ENCODE measurements around the gene MYH10. TPM values are rescaled to one million over a fixed set of nuclear protein-coding genes. Genes with fewer than 3 reads are reported as not detected.
A peak's percentile ranks its signal among the peaks of the same experiment; 100 is the strongest.
"Not testable (repeated sequence)": the region's sequence is repeated elsewhere in the genome, so short reads cannot be mapped to it uniquely, and the experiment has no call there.

The MYH10 gene
- total and polyA plus RNA-seq, 2 experiments from 2014 or later: 75.6 to 87.8 TPM

GRCh38 chr17:8555062-8555461 lies 75.5 kb downstream of the MYH10 start:
- no peaks in the 10 kb centered on the region for H3K9me3 ChIP-seq (ENCODE audit: low read depth)
- no peak overlapping the region for H3K4me2 ChIP-seq
- no peak for DNase-seq (ENCODE audit: low spot score)
- H4K20me1 ChIP-seq (ENCODE audit: insufficient read depth, poor library complexity, severe bottlenecking): no peaks in the 10 kb centered on the region
- no peak for TF ChIP-seq EZH2 (IDR thresholded peaks at IDR 0.05; ENCODE audit: borderline replicate concordance)
- H3K4me1 ChIP-seq (ENCODE audit: insufficient read depth): no peaks in the 10 kb centered on the region
- H3K4me3 ChIP-seq: no peak overlapping the region
- no peaks in the 10 kb centered on the region for H3K36me3 ChIP-seq (replicated peaks; ENCODE audit: insufficient read depth, low read depth)
- no peaks in the 10 kb centered on the region for H3K9me2 ChIP-seq (replicated peaks; ENCODE audit: insufficient read depth)
- 66% methylated on average over 1 of the region's 1 CpG for WGBS (ENCODE audit: low lambda C conversion rate, missing lambda C conversion rate)
- H3K27me3 ChIP-seq: no peaks in the 10 kb centered on the region
- no peak overlapping the region for H2AFZ ChIP-seq
- no peak overlapping the region for H3K27ac ChIP-seq
- peaks cover 4% of the 10 kb centered on the region for H3K79me2 ChIP-seq

- Histone ChIP-seq H3K4me3 (no peak overlapping the region), H3K9me3 (ENCODE audit: low read depth) (no peaks in the 10 kb centered on the region), H3K9me2 (replicated peaks; ENCODE audit: insufficient read depth) (no peaks in the 10 kb centered on the region), H3K79me2 (peaks cover 4% of the 10 kb centered on the region), H3K4me2 (no peak overlapping the region), H2AFZ (no peak overlapping the region), H3K27ac (no peak overlapping the region), H3K27me3 (no peaks in the 10 kb centered on the region), H4K20me1 (ENCODE audit: insufficient read depth, poor library complexity, severe bottlenecking) (no peaks in the 10 kb centered on the region), H3K36me3 (replicated peaks; ENCODE audit: insufficient read depth, low read depth) (no peaks in the 10 kb centered on the region), H3K4me1 (ENCODE audit: insufficient read depth) (no peaks in the 10 kb centered on the region)
- TF ChIP-seq EZH2phosphoT487 (IDR thresholded peaks at IDR 0.05; ENCODE audit: low read depth, severe bottlenecking, unreplicated experiment) (no peak), EZH2 (IDR thresholded peaks at IDR 0.05; ENCODE audit: borderline replicate concordance) (no peak), CTCF (IDR thresholded peaks at IDR 0.05; ENCODE audit: poor library complexity) (no peak)
- WGBS (ENCODE audit: low lambda C conversion rate, missing lambda C conversion rate): 88% methylated on average over 9 of the region's 9 CpGs
- no peak for DNase-seq (ENCODE audit: low spot score)
Observed at GRCh38 chr17:8552577-8553320, 77.8 kb downstream of the MYH10 start.

- Histone ChIP-seq H3K4me1 (ENCODE audit: insufficient read depth) (no peaks in the 10 kb centered on the region), H3K27ac (peak overlapping the region; percentile 75)
Observed at GRCh38 chr17:8542599-8543502, 87.7 kb downstream of the MYH10 start.

GRCh38 chr17:8539976-8540375 lies 90.5 kb downstream of the MYH10 start:
- not testable (repeated sequence) for H4K20me1 ChIP-seq (ENCODE audit: insufficient read depth, poor library complexity, severe bottlenecking); H3K9me2 ChIP-seq (replicated peaks; ENCODE audit: insufficient read depth); H3K4me1 ChIP-seq (ENCODE audit: insufficient read depth); H3K79me2 ChIP-seq; H2AFZ ChIP-seq; H3K4me2 ChIP-seq; DNase-seq (ENCODE audit: low spot score); H3K4me3 ChIP-seq; H3K27ac ChIP-seq; H3K9me3 ChIP-seq (ENCODE audit: low read depth); H3K27me3 ChIP-seq; H3K36me3 ChIP-seq (replicated peaks; ENCODE audit: insufficient read depth, low read depth)
- WGBS (ENCODE audit: low lambda C conversion rate, missing lambda C conversion rate): 98% methylated on average over 7 of the region's 7 CpGs

More at GRCh38 chr17:8542599-8543502, 87.7 kb downstream of the MYH10 start:
- Histone ChIP-seq H3K4me2 (no peak overlapping the region), H3K9me2 (replicated peaks; ENCODE audit: insufficient read depth) (no peaks in the 10 kb centered on the region), H3K4me3 (no peak overlapping the region), H3K9me3 (ENCODE audit: low read depth) (no peaks in the 10 kb centered on the region), H4K20me1 (ENCODE audit: insufficient read depth, poor library complexity, severe bottlenecking) (no peaks in the 10 kb centered on the region), H3K27me3 (no peaks in the 10 kb centered on the region), H3K79me2 (no peaks in the 10 kb centered on the region), H2AFZ (no peak overlapping the region), H3K36me3 (replicated peaks; ENCODE audit: insufficient read depth, low read depth) (no peaks in the 10 kb centered on the region)
- DNase-seq (ENCODE audit: low spot score): peak; percentile 86
- WGBS (ENCODE audit: low lambda C conversion rate, missing lambda C conversion rate): 81% methylated on average over 8 of the region's 8 CpGs
- TF ChIP-seq EZH2phosphoT487 (IDR thresholded peaks at IDR 0.05; ENCODE audit: low read depth, severe bottlenecking, unreplicated experiment): no peak
- no peak for TF ChIP-seq EZH2 (IDR thresholded peaks at IDR 0.05; ENCODE audit: borderline replicate concordance)
